HEK293 (cell line): ENCODE data around the gene EMC7.

Experiments used
- GLIS2 ChIP-seq: fragments of 450-650 bp; formaldehyde crosslinking; IDR thresholded peaks from 2 replicates; pipeline ENCODE4 v1.5.1; 2016; ENCODE audit warnings: missing biosample characterization, missing genetic modification characterization
- PRDM1 ChIP-seq: fragments of 450-650 bp; formaldehyde crosslinking; IDR thresholded peaks from 2 replicates; pipeline ENCODE4; 2016; ENCODE audit warnings: missing biosample characterization, missing genetic modification characterization
- ZBTB17 ChIP-seq: fragments of 450-650 bp; formaldehyde crosslinking; IDR thresholded peaks from 2 replicates; pipeline ENCODE4 v1.5.1; 2016; ENCODE audit warnings: missing biosample characterization, missing genetic modification characterization
- ZEB2 ChIP-seq: fragments of 450-650 bp; formaldehyde crosslinking; IDR thresholded peaks from 2 replicates; pipeline ENCODE4 v1.5.1; 2016; ENCODE audit warnings: missing biosample characterization, missing genetic modification characterization
- ZNF211 ChIP-seq: fragments of 450-650 bp; formaldehyde crosslinking; IDR thresholded peaks from 2 replicates; pipeline ENCODE4 v1.5.1; 2016; ENCODE audit warnings: low read depth, missing biosample characterization, missing genetic modification characterization
- ZNF274 ChIP-seq, 2 experiments: fragments of 200-500 bp in 1 of 2; fragments of 450-650 bp in 1 of 2; sonication (Bioruptor generic) in 1 of 2; formaldehyde crosslinking in 1 of 2; IDR thresholded peaks; 2 replicates each; pipeline versions ENCODE4 v1.5.1 to v1.6.1; 2014 to 2016; ENCODE audit warnings: borderline replicate concordance in 1 of 2, inconsistent platforms in 1 of 2, low read length in 1 of 2, missing biosample characterization in 1 of 2, missing genetic modification characterization in 1 of 2
- ZNF391 ChIP-seq: fragments of 450-650 bp; formaldehyde crosslinking; IDR thresholded peaks from 2 replicates; pipeline ENCODE4 v1.5.1; 2016; ENCODE audit warnings: low read depth, missing biosample characterization, missing genetic modification characterization, borderline replicate concordance
- ZNF510 ChIP-seq: fragments of 450-650 bp; formaldehyde crosslinking; IDR thresholded peaks from 2 replicates; pipeline ENCODE4 v1.5.1; 2018; ENCODE audit warnings: mild to moderate bottlenecking, missing genetic modification characterization, missing biosample characterization; ENCODE audit not compliant: insufficient replicate concordance
- ZNF529 ChIP-seq: fragments of 450-650 bp; formaldehyde crosslinking; IDR thresholded peaks from 2 replicates; pipeline ENCODE4 v1.5.1; 2017; ENCODE audit warnings: missing genetic modification characterization, missing biosample characterization; ENCODE audit not compliant: insufficient replicate concordance
- ZNF626 ChIP-seq: fragments of 450-650 bp; sonication (Bioruptor Pico); formaldehyde crosslinking; IDR thresholded peaks from 2 replicates; pipeline ENCODE4 v1.5.1; 2018; ENCODE audit warnings: missing biosample characterization, missing genetic modification characterization, inconsistent platforms
- ZNF768 ChIP-seq: fragments of 450-650 bp; formaldehyde crosslinking; IDR thresholded peaks from 2 replicates; pipeline ENCODE4 v1.5.1; 2018; ENCODE audit warnings: missing biosample characterization, mild to moderate bottlenecking, missing genetic modification characterization
- TF ChIP-seq, protein P1 (sequence below): fragments of 450-650 bp; formaldehyde crosslinking; IDR thresholded peaks from 2 replicates; pipeline ENCODE4 v1.5.1; 2016; ENCODE audit warnings: missing biosample characterization, missing genetic modification characterization, borderline replicate concordance
- TF ChIP-seq, protein P2 (sequence below): fragments of 450-650 bp; IDR thresholded peaks from 2 replicates; pipeline ENCODE4 v1.5.1; 2018; ENCODE audit warnings: missing biosample characterization, missing genetic modification characterization
- TF ChIP-seq, protein P3 (sequence below): fragments of 450-650 bp; formaldehyde crosslinking; IDR thresholded peaks from 2 replicates; pipeline ENCODE4 v1.5.1; 2016; ENCODE audit warnings: missing biosample characterization, missing genetic modification characterization
- TF ChIP-seq, protein P4 (sequence below): fragments of 450-650 bp; formaldehyde crosslinking; IDR thresholded peaks from 2 replicates; pipeline ENCODE4 v1.5.1; 2016; ENCODE audit warnings: missing biosample characterization, missing genetic modification characterization
- TF ChIP-seq, protein P5 (sequence below): fragments of 450-650 bp; formaldehyde crosslinking; IDR thresholded peaks from 2 replicates; pipeline ENCODE4 v1.5.1; 2016; ENCODE audit warnings: missing biosample characterization, missing genetic modification characterization
- TF ChIP-seq, protein P6 (sequence below): fragments of 450-650 bp; formaldehyde crosslinking; IDR thresholded peaks from 2 replicates; pipeline ENCODE4 v1.5.1; 2016; ENCODE audit warnings: missing biosample characterization, missing genetic modification characterization

EMC7 gene

DNA sequence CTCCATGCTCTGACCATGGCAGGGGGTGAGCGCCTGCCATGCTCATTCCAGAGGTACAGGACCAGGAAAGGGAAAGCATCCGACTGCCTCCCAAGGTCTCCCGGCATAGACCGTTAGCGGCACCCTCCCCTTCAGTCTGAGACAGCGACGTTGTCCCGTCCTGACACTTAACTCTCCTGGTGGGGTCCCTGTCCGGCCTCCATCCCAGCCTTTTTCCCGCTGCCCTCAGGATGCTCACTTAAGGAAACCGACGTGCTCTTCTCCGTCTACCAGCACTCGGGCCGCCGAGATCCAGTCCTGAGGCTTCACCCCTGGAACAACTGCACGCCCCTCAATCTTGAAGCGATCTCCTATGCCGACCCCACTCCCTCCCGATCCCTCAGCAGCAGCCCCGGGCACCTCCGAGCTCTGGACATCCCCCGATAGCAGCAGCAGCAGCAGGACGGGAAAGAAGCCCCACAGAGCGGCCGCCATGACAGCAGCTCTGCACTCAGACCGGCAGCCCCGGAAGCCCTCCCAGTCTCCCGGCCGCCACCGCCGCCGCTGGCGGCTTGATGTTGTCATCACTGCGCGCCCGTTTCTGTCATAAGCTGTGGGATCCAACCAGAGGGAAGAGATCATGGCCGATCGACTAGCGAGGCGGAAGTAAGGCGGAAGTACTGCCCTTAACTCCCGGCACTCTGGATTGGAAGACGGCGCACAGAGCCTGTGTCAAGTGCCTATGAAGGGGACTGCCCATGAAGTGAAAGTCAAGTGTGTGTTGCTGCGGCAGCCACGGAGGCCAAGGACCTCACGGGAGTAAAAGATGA lies at the start of gene EMC7, which contains the start of gene PGBD4 (continued):
- TF ChIP-seq, protein P1, sequence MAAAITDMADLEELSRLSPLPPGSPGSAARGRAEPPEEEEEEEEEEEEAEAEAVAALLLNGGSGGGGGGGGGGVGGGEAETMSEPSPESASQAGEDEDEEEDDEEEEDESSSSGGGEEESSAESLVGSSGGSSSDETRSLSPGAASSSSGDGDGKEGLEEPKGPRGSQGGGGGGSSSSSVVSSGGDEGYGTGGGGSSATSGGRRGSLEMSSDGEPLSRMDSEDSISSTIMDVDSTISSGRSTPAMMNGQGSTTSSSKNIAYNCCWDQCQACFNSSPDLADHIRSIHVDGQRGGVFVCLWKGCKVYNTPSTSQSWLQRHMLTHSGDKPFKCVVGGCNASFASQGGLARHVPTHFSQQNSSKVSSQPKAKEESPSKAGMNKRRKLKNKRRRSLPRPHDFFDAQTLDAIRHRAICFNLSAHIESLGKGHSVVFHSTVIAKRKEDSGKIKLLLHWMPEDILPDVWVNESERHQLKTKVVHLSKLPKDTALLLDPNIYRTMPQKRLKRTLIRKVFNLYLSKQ (tag by site-specific recombination) = no peak
- TF ChIP-seq ZNF768 (tag by site-specific recombination) (no peak), ZNF211 (tag by site-specific recombination) (no peak), GLIS2 (tag by site-specific recombination) (peak; percentile 65), ZNF529 (tag by site-specific recombination) (no peak), ZBTB17 (tag by site-specific recombination) (peak; percentile 96), ZNF391 (tag by site-specific recombination) (peak; percentile 54; the same call in 1 of the 2 replicates), PRDM1 (tag by site-specific recombination) (peak; percentile 40; the same call in 1 of the 2 replicates), ZNF274 (IDR thresholded peaks at IDR 0.05; ENCODE audit: low read length) (no peak), ZNF274 (tag by site-specific recombination; IDR thresholded peaks at IDR 0.05; ENCODE audit: borderline replicate concordance) (no peak), ZNF626 (tag by site-specific recombination) (no peak), ZNF510 (tag by site-specific recombination) (no peak), ZEB2 (peak; percentile 82)
- TF ChIP-seq, protein P2, sequence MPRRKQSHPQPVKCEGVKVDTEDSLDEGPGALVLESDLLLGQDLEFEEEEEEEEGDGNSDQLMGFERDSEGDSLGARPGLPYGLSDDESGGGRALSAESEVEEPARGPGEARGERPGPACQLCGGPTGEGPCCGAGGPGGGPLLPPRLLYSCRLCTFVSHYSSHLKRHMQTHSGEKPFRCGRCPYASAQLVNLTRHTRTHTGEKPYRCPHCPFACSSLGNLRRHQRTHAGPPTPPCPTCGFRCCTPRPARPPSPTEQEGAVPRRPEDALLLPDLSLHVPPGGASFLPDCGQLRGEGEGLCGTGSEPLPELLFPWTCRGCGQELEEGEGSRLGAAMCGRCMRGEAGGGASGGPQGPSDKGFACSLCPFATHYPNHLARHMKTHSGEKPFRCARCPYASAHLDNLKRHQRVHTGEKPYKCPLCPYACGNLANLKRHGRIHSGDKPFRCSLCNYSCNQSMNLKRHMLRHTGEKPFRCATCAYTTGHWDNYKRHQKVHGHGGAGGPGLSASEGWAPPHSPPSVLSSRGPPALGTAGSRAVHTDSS (tag by site-specific recombination) = no peak
- TF ChIP-seq, protein P3, sequence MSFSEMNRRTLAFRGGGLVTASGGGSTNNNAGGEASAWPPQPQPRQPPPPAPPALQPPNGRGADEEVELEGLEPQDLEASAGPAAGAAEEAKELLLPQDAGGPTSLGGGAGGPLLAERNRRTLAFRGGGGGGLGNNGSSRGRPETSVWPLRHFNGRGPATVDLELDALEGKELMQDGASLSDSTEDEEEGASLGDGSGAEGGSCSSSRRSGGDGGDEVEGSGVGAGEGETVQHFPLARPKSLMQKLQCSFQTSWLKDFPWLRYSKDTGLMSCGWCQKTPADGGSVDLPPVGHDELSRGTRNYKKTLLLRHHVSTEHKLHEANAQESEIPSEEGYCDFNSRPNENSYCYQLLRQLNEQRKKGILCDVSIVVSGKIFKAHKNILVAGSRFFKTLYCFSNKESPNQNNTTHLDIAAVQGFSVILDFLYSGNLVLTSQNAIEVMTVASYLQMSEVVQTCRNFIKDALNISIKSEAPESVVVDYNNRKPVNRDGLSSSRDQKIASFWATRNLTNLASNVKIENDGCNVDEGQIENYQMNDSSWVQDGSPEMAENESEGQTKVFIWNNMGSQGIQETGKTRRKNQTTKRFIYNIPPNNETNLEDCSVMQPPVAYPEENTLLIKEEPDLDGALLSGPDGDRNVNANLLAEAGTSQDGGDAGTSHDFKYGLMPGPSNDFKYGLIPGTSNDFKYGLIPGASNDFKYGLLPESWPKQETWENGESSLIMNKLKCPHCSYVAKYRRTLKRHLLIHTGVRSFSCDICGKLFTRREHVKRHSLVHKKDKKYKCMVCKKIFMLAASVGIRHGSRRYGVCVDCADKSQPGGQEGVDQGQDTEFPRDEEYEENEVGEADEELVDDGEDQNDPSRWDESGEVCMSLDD (tag by site-specific recombination) = no peak
- TF ChIP-seq, protein P4, sequence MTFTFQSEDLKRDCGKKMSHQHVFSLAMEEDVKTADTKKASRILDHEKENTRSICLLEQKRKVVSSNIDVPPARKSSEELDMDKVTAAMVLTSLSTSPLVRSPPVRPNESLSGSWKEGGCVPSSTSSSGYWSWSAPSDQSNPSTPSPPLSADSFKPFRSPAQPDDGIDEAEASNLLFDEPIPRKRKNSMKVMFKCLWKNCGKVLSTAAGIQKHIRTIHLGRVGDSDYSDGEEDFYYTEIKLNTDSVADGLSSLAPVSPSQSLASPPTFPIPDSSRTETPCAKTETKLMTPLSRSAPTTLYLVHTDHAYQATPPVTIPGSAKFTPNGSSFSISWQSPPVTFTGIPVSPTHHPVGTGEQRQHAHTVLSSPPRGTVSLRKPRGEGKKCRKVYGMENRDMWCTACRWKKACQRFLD (tag by site-specific recombination) = no peak
- TF ChIP-seq, protein P5, sequence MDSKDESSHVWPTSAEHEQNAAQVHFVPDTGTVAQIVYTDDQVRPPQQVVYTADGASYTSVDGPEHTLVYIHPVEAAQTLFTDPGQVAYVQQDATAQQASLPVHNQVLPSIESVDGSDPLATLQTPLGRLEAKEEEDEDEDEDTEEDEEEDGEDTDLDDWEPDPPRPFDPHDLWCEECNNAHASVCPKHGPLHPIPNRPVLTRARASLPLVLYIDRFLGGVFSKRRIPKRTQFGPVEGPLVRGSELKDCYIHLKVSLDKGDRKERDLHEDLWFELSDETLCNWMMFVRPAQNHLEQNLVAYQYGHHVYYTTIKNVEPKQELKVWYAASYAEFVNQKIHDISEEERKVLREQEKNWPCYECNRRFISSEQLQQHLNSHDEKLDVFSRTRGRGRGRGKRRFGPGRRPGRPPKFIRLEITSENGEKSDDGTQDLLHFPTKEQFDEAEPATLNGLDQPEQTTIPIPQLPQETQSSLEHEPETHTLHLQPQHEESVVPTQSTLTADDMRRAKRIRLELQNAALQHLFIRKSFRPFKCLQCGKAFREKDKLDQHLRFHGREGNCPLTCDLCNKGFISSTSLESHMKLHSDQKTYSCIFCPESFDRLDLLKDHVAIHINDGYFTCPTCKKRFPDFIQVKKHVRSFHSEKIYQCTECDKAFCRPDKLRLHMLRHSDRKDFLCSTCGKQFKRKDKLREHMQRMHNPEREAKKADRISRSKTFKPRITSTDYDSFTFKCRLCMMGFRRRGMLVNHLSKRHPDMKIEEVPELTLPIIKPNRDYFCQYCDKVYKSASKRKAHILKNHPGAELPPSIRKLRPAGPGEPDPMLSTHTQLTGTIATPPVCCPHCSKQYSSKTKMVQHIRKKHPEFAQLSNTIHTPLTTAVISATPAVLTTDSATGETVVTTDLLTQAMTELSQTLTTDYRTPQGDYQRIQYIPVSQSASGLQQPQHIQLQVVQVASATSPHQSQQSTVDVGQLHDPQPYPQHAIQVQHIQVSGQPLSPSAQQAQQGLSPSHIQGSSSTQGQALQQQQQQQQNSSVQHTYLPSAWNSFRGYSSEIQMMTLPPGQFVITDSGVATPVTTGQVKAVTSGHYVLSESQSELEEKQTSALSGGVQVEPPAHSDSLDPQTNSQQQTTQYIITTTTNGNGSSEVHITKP = 0 out of 2 replicates have a peak, but pooled peaks have one; percentile 16
- TF ChIP-seq, protein P6, sequence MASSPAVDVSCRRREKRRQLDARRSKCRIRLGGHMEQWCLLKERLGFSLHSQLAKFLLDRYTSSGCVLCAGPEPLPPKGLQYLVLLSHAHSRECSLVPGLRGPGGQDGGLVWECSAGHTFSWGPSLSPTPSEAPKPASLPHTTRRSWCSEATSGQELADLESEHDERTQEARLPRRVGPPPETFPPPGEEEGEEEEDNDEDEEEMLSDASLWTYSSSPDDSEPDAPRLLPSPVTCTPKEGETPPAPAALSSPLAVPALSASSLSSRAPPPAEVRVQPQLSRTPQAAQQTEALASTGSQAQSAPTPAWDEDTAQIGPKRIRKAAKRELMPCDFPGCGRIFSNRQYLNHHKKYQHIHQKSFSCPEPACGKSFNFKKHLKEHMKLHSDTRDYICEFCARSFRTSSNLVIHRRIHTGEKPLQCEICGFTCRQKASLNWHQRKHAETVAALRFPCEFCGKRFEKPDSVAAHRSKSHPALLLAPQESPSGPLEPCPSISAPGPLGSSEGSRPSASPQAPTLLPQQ (tag by site-specific recombination) = peak; percentile 31; the same call in 1 of the 2 replicates
